ENCODE measurements around the gene MAPRE2. TPM values are rescaled to one million over a fixed set of nuclear protein-coding genes. Genes with fewer than 3 reads are reported as not detected.
"Not testable (repeated sequence)": the region's sequence is repeated elsewhere in the genome, so short reads cannot be mapped to it uniquely, and the experiment has no call there.

Gene MAPRE2
- total RNA-seq, 1 donor from 2014 or later = 53.8 TPM

GRCh38 chr18:35142275-35142615 lies 101.0 kb downstream of the MAPRE2 start:
- peaks cover 36% of the 10 kb centered on the region for H3K4me1 Mint-ChIP-seq
- ChIA-PET POLR2A (interaction anchor here (0.6 to 1.2 kb wide), 2 partner anchors 61 to 102 kb away, joined by 4 to 5 read pairs; partner anchors contain the start of gene MAPRE2), CTCF (interaction anchor here (1.2 to 5.8 kb wide), 6 partner anchors 20 to 134 kb away, joined by 3 to 130 read pairs (median 16); partner anchors contain the start of gene MAPRE2)
- no peaks in the 10 kb centered on the region for H3K27me3 Mint-ChIP-seq
- H3K9me3 Mint-ChIP-seq = peaks cover 5% of the 10 kb centered on the region
- intact Hi-C loops (cut with micrococcal nuclease) = loop anchor here (5.0 kb wide), 2 partner anchors 275 to 480 kb away; no protein-coding TSS in a partner anchor
- no peak for TF ChIP-seq CTCF (IDR thresholded peaks at IDR 0.05)
- peak; percentile 22 for ATAC-seq (ENCODE audit: low read depth)
- DNase-seq = no peak
- H3K36me3 Mint-ChIP-seq (ENCODE audit: low read depth) = peaks cover 47% of the 10 kb centered on the region
- H3K27ac Mint-ChIP-seq = no peak overlapping the region
- no peak overlapping the region for H3K4me3 Mint-ChIP-seq

GRCh38 chr18:35143622-35144596 lies 102.7 kb downstream of the MAPRE2 start:
- DNase-seq = no peak
- H3K4me1 Mint-ChIP-seq = peaks cover 49% of the 10 kb centered on the region
- peaks cover 35% of the 10 kb centered on the region for H3K36me3 Mint-ChIP-seq (ENCODE audit: low read depth)
- intact Hi-C loops (cut with micrococcal nuclease) = loop anchor here (1.0 to 5.0 kb wide), 4 partner anchors 118 to 482 kb away; no protein-coding TSS in a partner anchor
- TF ChIP-seq CTCF (IDR thresholded peaks at IDR 0.05) = no peak
- H3K4me3 Mint-ChIP-seq = no peak overlapping the region
- H3K27me3 Mint-ChIP-seq = no peaks in the 10 kb centered on the region
- POLR2A ChIA-PET = interaction anchor here (0.6 to 1.3 kb wide), 6 partner anchors 22 to 123 kb away, joined by 3 to 5 read pairs (median 4); partner anchors contain the start of gene MAPRE2
- no peak overlapping the region for H3K27ac Mint-ChIP-seq
- peak; percentile 74 for ATAC-seq (ENCODE audit: low read depth)
- H3K9me3 Mint-ChIP-seq = peaks cover 8% of the 10 kb centered on the region
- CTCF ChIA-PET = interaction anchor here (0.6 to 5.8 kb wide), 20 partner anchors 8 to 276 kb away, joined by 3 to 130 read pairs (median 4); partner anchors contain the start of gene MAPRE2

- ATAC-seq (ENCODE audit: low read depth) (no peak), DNase-seq (no peak)
- peaks cover 49% of the 10 kb centered on the region for H3K4me1 Mint-ChIP-seq
- H3K36me3 Mint-ChIP-seq (ENCODE audit: low read depth) = peaks cover 30% of the 10 kb centered on the region
- H3K9me3 Mint-ChIP-seq = peaks cover 10% of the 10 kb centered on the region
- H3K27ac Mint-ChIP-seq = no peak overlapping the region
- CTCF ChIA-PET = interaction anchor here (0.8 to 5.8 kb wide), 6 partner anchors 104 to 211 kb away, joined by 3 to 130 read pairs (median 9); partner anchors contain the start of gene MAPRE2
- no peak overlapping the region for H3K4me3 Mint-ChIP-seq
- POLR2A ChIA-PET = interaction anchor here (1.3 kb wide), 1 partner anchor 115 kb away, joined by 3 read pairs; no protein-coding TSS in a partner anchor
- H3K27me3 Mint-ChIP-seq = no peaks in the 10 kb centered on the region
- intact Hi-C loops (cut with micrococcal nuclease) = loop anchor here (1.0 to 5.0 kb wide), 4 partner anchors 118 to 482 kb away; no protein-coding TSS in a partner anchor
- TF ChIP-seq CTCF (IDR thresholded peaks at IDR 0.05) = no peak
Measured at GRCh38 chr18:35144698-35145097, 103.5 kb downstream of the MAPRE2 start.

GRCh38 chr18:35150195-35150594 lies 109.0 kb downstream of the MAPRE2 start:
- POLR2A ChIA-PET; CTCF ChIA-PET; intact Hi-C loops (cut with micrococcal nuclease); H3K4me3 Mint-ChIP-seq; H3K27ac Mint-ChIP-seq; ATAC-seq (ENCODE audit: low read depth); H3K27me3 Mint-ChIP-seq; DNase-seq: not testable (repeated sequence)
- H3K9me3 Mint-ChIP-seq = peaks cover 10% of the 10 kb centered on the region
- H3K36me3 Mint-ChIP-seq (ENCODE audit: low read depth) = peaks cover 12% of the 10 kb centered on the region
- peaks cover 31% of the 10 kb centered on the region for H3K4me1 Mint-ChIP-seq

- peak overlapping the region; percentile 53 for H3K27ac Mint-ChIP-seq
- ATAC-seq (ENCODE audit: low read depth) (peak; percentile 40), DNase-seq (no peak)
- H3K4me3 Mint-ChIP-seq = no peak overlapping the region
- H3K4me1 Mint-ChIP-seq = peaks cover 30% of the 10 kb centered on the region
- H3K36me3 Mint-ChIP-seq (ENCODE audit: low read depth) = peaks cover 4% of the 10 kb centered on the region
- ChIA-PET POLR2A (no interaction called here), CTCF (no interaction called here)
- H3K27me3 Mint-ChIP-seq = no peaks in the 10 kb centered on the region
- intact Hi-C loops (cut with micrococcal nuclease) = no loop called here
- no peak for TF ChIP-seq CTCF (IDR thresholded peaks at IDR 0.05)
- H3K9me3 Mint-ChIP-seq = peaks cover 3% of the 10 kb centered on the region
Measured at GRCh38 chr18:35153609-35154272, 112.5 kb downstream of the MAPRE2 start.
